HG02571 (cell line): ENCODE measurements around the gene CAMK4.

Source experiments
- ATAC-seq: cut with Tn5 transposase; IDR thresholded peaks from one replicate; pipeline ENCODE4 v1.9.1; 2021; ENCODE audit warnings: mild to moderate bottlenecking, moderate library complexity; ENCODE audit not compliant: unreplicated experiment

The CAMK4 gene

GRCh38 chr5:111469903-111470302 is 245.7 kb downstream of the CAMK4 start:
- no peak for ATAC-seq

GRCh38 chr5:111472096-111472495 is 247.9 kb downstream of the CAMK4 start:
- no peak for ATAC-seq

GRCh38 chr5:111472579-111472978 is 248.4 kb downstream of the CAMK4 start:
- no peak for ATAC-seq

GRCh38 chr5:111478266-111478665 is 254.1 kb downstream of the CAMK4 start:
- ATAC-seq, result no peak

- no peak for ATAC-seq
Observed at GRCh38 chr5:111478898-111479297, 254.7 kb downstream of the CAMK4 start.

- ATAC-seq, result no peak
Observed at GRCh38 chr5:111480346-111480745, 256.2 kb downstream of the CAMK4 start.

GRCh38 chr5:111486055-111486454 is 261.9 kb downstream of the CAMK4 start:
- ATAC-seq, result no peak

GRCh38 chr5:111486926-111487325 is 262.7 kb downstream of the CAMK4 start:
- no peak for ATAC-seq

GRCh38 chr5:111488353-111488752 is 264.2 kb downstream of the CAMK4 start:
- ATAC-seq, result no peak

- no peak for ATAC-seq
Observed at GRCh38 chr5:111493031-111493430, 268.8 kb downstream of the CAMK4 start.

GRCh38 chr5:111494355-111494999 is 270.3 kb downstream of the CAMK4 start:
- ATAC-seq, result no peak

- no peak for ATAC-seq
Observed at GRCh38 chr5:111495159-111495558, 271.0 kb downstream of the CAMK4 start.

GRCh38 chr5:111498346-111498745 is 274.2 kb downstream of the CAMK4 start:
- ATAC-seq, result no peak

GRCh38 chr5:111502956-111503355 is 278.8 kb downstream of the CAMK4 start:
- no peak for ATAC-seq

GRCh38 chr5:111505096-111505495 is 280.9 kb downstream of the CAMK4 start:
- no peak for ATAC-seq

- no peak for ATAC-seq
Observed at GRCh38 chr5:111507276-111507675, 283.1 kb downstream of the CAMK4 start.

GRCh38 chr5:111509119-111509518 is 284.9 kb downstream of the CAMK4 start:
- no peak for ATAC-seq

GRCh38 chr5:111511174-111511830 is 287.1 kb downstream of the CAMK4 start:
- no peak for ATAC-seq

- peak; percentile 22 for ATAC-seq
Observed at GRCh38 chr5:111511831-111512374, 287.7 kb downstream of the CAMK4 start.

GRCh38 chr5:111512375-111513130 is 288.4 kb downstream of the CAMK4 start, which contains the start of gene STARD4:
Gene STARD4 (minus strand): TSS chr5:111512535. CDS start chr5:111507433, 5,102 bp downstream.
- ATAC-seq, result peak; percentile 92

GRCh38 chr5:111513131-111513520 is 288.9 kb downstream of the CAMK4 start:
- ATAC-seq, result no peak

GRCh38 chr5:111514087-111514486 is 289.9 kb downstream of the CAMK4 start:
- no peak for ATAC-seq
